CD4-positive, alpha-beta memory T cell (primary cell): ENCODE measurements around the gene SLC4A1. TPM values are rescaled to one million over a fixed set of nuclear protein-coding genes. Genes with fewer than 3 reads are reported as not detected.
A peak's percentile ranks its signal among the peaks of the same experiment; 100 is the strongest.

Experiments
- CTCF ChIA-PET: fragments of 350-600 bp; sonication (Branson Sonifier 250); formaldehyde crosslinking; loops from one replicate; lab custom pipeline; 2021; ENCODE audit warnings: inconsistent platforms; ENCODE audit not compliant: partially characterized antibody; lab: Charles Lee
- POLR2A ChIA-PET: fragments of 350-600 bp; sonication (Branson Sonifier 250); formaldehyde crosslinking; loops from one replicate; lab custom pipeline; 2021; ENCODE audit not compliant: partially characterized antibody; lab: Charles Lee
- DNase-seq, 5 donors: peaks; one replicate each; pipeline versions ENCODE4 v3.0.0 to v3.0.0-alpha.2; 2020 to 2022; ENCODE audit warnings: mixed read lengths in 1 of 5
- H3K27ac ChIP-seq: one replicate; pipeline ENCODE4 v1.7.0; 2013; ENCODE audit warnings: low read depth, low read length
- H3K27me3 ChIP-seq: 2 replicates; pipeline ENCODE4 v1.7.0; 2013; ENCODE audit warnings: mild to moderate bottlenecking, low read length, moderate library complexity; ENCODE audit not compliant: insufficient read depth
- H3K36me3 ChIP-seq: 2 replicates; pipeline ENCODE4 v1.7.0; 2013; ENCODE audit warnings: mild to moderate bottlenecking, low read length, moderate library complexity; ENCODE audit not compliant: insufficient read depth
- H3K4me1 ChIP-seq: 2 replicates; pipeline ENCODE4 v1.7.0; 2013; ENCODE audit warnings: mild to moderate bottlenecking, low read length, moderate library complexity; ENCODE audit not compliant: insufficient read depth
- H3K4me3 ChIP-seq, 2 donors: one replicate each; pipeline ENCODE4 v1.7.0; 2013; ENCODE audit warnings: low read length in 2 of 2, mild to moderate bottlenecking in 1 of 2
- H3K9me3 ChIP-seq, 2 donors: one replicate each; pipeline ENCODE4 v1.7.0; 2013; ENCODE audit warnings: low read length in 2 of 2, control low read depth in 1 of 2; ENCODE audit not compliant: control insufficient read depth in 1 of 2
- H3K27ac Mint-ChIP-seq, 7 donors: one replicate each; pipeline ENCODE4 v1.8.0; 2020 to 2021; ENCODE audit warnings: mixed read lengths in 7 of 7, mild to moderate bottlenecking in 6 of 7, inconsistent platforms in 3 of 7, moderate library complexity in 3 of 7
- H3K27me3 Mint-ChIP-seq, 2 donors: one replicate each; pipeline ENCODE4 v1.8.0; 2020 to 2021; ENCODE audit warnings: mixed read lengths in 2 of 2
- H3K36me3 Mint-ChIP-seq, 2 donors: one replicate each; pipeline ENCODE4 v1.8.0; 2020 to 2021; ENCODE audit warnings: mixed read lengths in 2 of 2, inconsistent platforms in 1 of 2, mild to moderate bottlenecking in 1 of 2
- H3K4me1 Mint-ChIP-seq, 4 donors: one replicate each; pipeline ENCODE4 v1.8.0; 2020 to 2021; ENCODE audit warnings: mixed read lengths in 4 of 4, mild to moderate bottlenecking in 1 of 4
- H3K4me3 Mint-ChIP-seq, 8 donors: one replicate each; pipeline ENCODE4 v1.8.0; 2020 to 2021; ENCODE audit warnings: mixed read lengths in 8 of 8, mild to moderate bottlenecking in 7 of 8, moderate library complexity in 6 of 8, inconsistent platforms in 3 of 8
- H3K9me3 Mint-ChIP-seq, 8 donors: one replicate each; pipeline ENCODE4 v1.8.0; 2020 to 2021; ENCODE audit warnings: mixed read lengths in 8 of 8, mild to moderate bottlenecking in 5 of 8, inconsistent platforms in 3 of 8, moderate library complexity in 1 of 8
- intact Hi-C: fragments of 100-400 bp; cut with micrococcal nuclease; formaldehyde crosslinking; loops from one replicate; pipeline ENCODE4 v1.15.1; 2023
- microRNA-seq: library from miRNA; unstranded; fragments of <30 nt; microRNA quantifications from one replicate; pipeline ENCODE4 v1.2.0, GENCODE V29; 2021; ENCODE audit warnings: borderline replicate concordance, borderline number of aligned reads, borderline microRNAs expressed, mixed read lengths
- polyA plus RNA-seq, 2 donors: library from polyadenylated mRNA; unstranded; fragments of 300-500 nt; fragmentation: Illumina TruSeq; gene quantifications; one replicate each; pipeline ENCODE4 v1.2.3, GENCODE V29; 2021
- total RNA-seq, 2 experiments: library from RNA; stranded (reverse); gene quantifications; one replicate each; pipeline ENCODE4 v1.2.3, GENCODE V29; 2021

SLC4A1 gene
- total and polyA plus RNA-seq, 4 experiments from 2014 or later: not detected

GRCh38 chr17:44200478-44201155, 67.3 kb downstream of the SLC4A1 start:
- peak overlapping the region; percentile 82 for H3K27ac ChIP-seq
- H3K4me1 ChIP-seq: peaks cover 43% of the 10 kb centered on the region
- Mint-ChIP-seq H3K4me1 (peaks cover 30 to 55% (median 42%) of the 10 kb centered on the region in 4 donors), H3K9me3 (peaks cover 0 to under 1% (median 0%) of the 10 kb centered on the region in 8 donors), H3K27me3 (no peaks in the 10 kb centered on the region), H3K27ac (peak overlapping the region; percentile 89 to 98 (median 95)), H3K4me3 (peak overlapping the region; percentile 82 to 94 (median 90)), H3K36me3 (peaks cover 9 to 33% of the 10 kb centered on the region in 2 donors)
- intact Hi-C loops: loop anchor here (1.0 to 2.0 kb wide), 5 partner anchors 10 to 134 kb away; partner anchors contain the start of genes LSM12, SLC25A39 and TMUB2
- POLR2A ChIA-PET: interaction anchor here (0.8 to 10.5 kb wide), 9 partner anchors 13 to 154 kb away, joined by 3 to 325 read pairs (median 7); partner anchors contain the start of genes GRN, HDAC5, SLC25A39 and TMUB2
- H3K27me3 ChIP-seq: no peaks in the 10 kb centered on the region
- peaks cover 13% of the 10 kb centered on the region for H3K36me3 ChIP-seq
- peak overlapping the region; percentile 82 to 88 for H3K4me3 ChIP-seq
- DNase-seq: no peak
- H3K9me3 ChIP-seq: no peaks in the 10 kb centered on the region
- CTCF ChIA-PET: interaction anchor here (1.0 to 3.8 kb wide), 5 partner anchors 10 to 290 kb away, joined by 3 to 39 read pairs (median 4); no protein-coding TSS in a partner anchor

GRCh38 chr17:44199553-44200477, 68.1 kb downstream of the SLC4A1 start, which contains the start of gene ATXN7L3:
Gene ATXN7L3, minus strand, starts transcription at chr17:44199884. Its CDS starts 1,814 bp downstream, at chr17:44198070.
- DNase-seq: peak; percentile 96 to 99 (median 98)
- H3K27me3 Mint-ChIP-seq: no peaks in the 10 kb centered on the region
- peak within 1 kb of the TSS; percentile 90 to 94 (median 92) for H3K4me3 Mint-ChIP-seq
- Histone ChIP-seq H3K4me3 (peak within 1 kb of the TSS; percentile 82 to 88), H3K4me1 (peaks cover 43% of the 10 kb centered on the region), H3K27ac (peak within 1 kb of the TSS; percentile 82), H3K36me3 (peaks cover 21% of the 10 kb centered on the region), H3K27me3 (no peaks in the 10 kb centered on the region), H3K9me3 (no peaks in the 10 kb centered on the region)
- peaks cover 9 to 41% of the 10 kb centered on the region in 2 donors for H3K36me3 Mint-ChIP-seq
- peaks cover 0 to 2% (median 0%) of the 10 kb centered on the region in 8 donors for H3K9me3 Mint-ChIP-seq
- H3K4me1 Mint-ChIP-seq: peaks cover 30 to 58% (median 40%) of the 10 kb centered on the region in 4 donors
- POLR2A ChIA-PET: interaction anchor here (1.2 to 10.5 kb wide), 7 partner anchors 12 to 155 kb away, joined by 4 to 325 read pairs (median 7); partner anchors contain the start of genes GRN, HDAC5, SLC25A39 and TMUB2
- CTCF ChIA-PET: no interaction called here
- H3K27ac Mint-ChIP-seq: peak within 1 kb of the TSS; percentile 89 to 98 (median 96)
- intact Hi-C loops: loop anchor here (1.0 to 2.0 kb wide), 6 partner anchors 10 to 133 kb away; partner anchors contain the start of genes HROB, LSM12, SLC25A39 and TMUB2

DNA sequence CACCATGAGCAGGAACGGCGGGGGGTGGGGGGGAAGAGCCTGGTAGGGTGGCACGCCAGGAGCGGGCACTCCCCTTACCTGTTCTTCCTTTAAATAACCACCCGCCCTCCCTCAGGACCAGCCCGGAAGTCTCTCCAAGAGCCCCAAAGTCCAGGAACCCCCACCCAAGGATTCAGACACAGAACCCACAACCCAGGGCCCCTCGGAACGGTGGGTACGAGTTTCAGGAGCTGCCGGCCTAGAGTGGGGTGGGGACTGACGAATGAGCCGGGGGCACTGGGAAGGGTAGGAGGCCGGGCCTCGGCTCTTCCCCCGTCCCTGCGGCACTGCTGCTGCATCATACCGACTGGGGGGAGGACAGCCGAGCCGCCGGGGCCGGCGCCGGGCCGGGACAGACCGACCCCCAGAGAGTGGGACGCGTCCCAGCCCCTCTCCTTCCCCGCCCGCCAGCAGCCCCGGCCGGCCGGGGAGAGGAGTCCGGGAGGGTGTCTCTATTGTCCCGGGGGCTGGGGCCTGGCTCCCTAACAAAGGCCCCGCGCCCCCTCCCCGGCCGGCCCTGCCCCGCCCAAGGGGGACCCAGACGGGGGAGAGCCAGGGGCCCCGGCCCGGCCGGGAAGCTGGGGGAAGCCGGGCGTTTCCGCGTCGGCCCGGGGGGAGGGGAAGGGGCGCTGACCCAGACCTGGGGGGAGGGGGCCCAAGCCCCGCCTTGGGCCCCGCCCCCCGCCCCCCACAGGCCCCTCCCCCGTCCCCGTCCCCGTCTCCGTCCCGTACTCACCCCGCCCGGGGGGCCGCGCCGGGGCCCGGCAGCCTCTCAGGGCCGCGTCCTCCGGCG, 69.0 kb downstream of the SLC4A1 start:
- CTCF ChIA-PET: interaction anchor here (2.3 to 2.4 kb wide), 2 partner anchors 11 to 13 kb away, joined by 11 to 14 read pairs; partner anchors contain the start of gene TMUB2
- Mint-ChIP-seq H3K27ac (peak overlapping the region; percentile 88 to 96 (median 94)), H3K27me3 (no peaks in the 10 kb centered on the region), H3K9me3 (peaks cover 0 to 2% (median 0%) of the 10 kb centered on the region in 8 donors), H3K36me3 (peaks cover 9 to 49% of the 10 kb centered on the region in 2 donors), H3K4me1 (peaks cover 26 to 51% (median 38%) of the 10 kb centered on the region in 4 donors), H3K4me3 (peak overlapping the region; percentile 90 to 94 (median 92))
- Histone ChIP-seq H3K4me1 (peaks cover 36% of the 10 kb centered on the region), H3K4me3 (peak overlapping the region; percentile 38 to 67), H3K27me3 (no peaks in the 10 kb centered on the region), H3K9me3 (no peaks in the 10 kb centered on the region), H3K27ac (peak overlapping the region; percentile 80), H3K36me3 (peaks cover 30% of the 10 kb centered on the region)
- peak; percentile 54 to 73 (median 61) for DNase-seq
- POLR2A ChIA-PET: interaction anchor here (0.6 to 10.5 kb wide), 9 partner anchors 8 to 156 kb away, joined by 3 to 325 read pairs (median 7); partner anchors contain the start of genes G6PC3, GRN, HDAC5 and SLC25A39
- intact Hi-C loops: loop anchor here (1.0 kb wide), 1 partner anchor 58 kb away; the partner anchor contains the start of gene HROB

Small RNA genes within 50 kb of the gene (microRNA-seq; reads per million reads assigned to microRNA genes)
- not detected for gene MIR6782

Other genes starting within 250 kb of the SLC4A1 start
- gene LSM12, start 201.5 kb downstream of the SLC4A1 start, total RNA-seq: 10 to 100 TPM; 35.3 to 37.4 TPM
- 10 to 100 TPM; 55.6 to 74.0 TPM for gene LSM12, start 201.5 kb downstream of the SLC4A1 start, polyA plus RNA-seq
- gene G6PC3, start 197.4 kb downstream of the SLC4A1 start, total RNA-seq: 10 to 100 TPM; 10.6 to 11.8 TPM
- 10 to 100 TPM; 15.6 to 17.9 TPM for gene G6PC3, start 197.4 kb downstream of the SLC4A1 start, polyA plus RNA-seq
- gene HDAC5, start 144.5 kb downstream of the SLC4A1 start, total RNA-seq: 10 to 100 TPM; 71.4 to 74.2 TPM
- 10 to 100 TPM; 12.8 to 34.2 TPM for gene HDAC5, start 144.5 kb downstream of the SLC4A1 start, polyA plus RNA-seq
- gene HROB, start 126.2 kb downstream of the SLC4A1 start, total RNA-seq: under 1 TPM; 0.36 to 0.64 TPM
- gene HROB, start 126.2 kb downstream of the SLC4A1 start, polyA plus RNA-seq: under 1 TPM; 0.25 to 0.43 TPM
- gene ASB16, start 97.4 kb downstream of the SLC4A1 start, total RNA-seq: not detected
- gene ASB16, start 97.4 kb downstream of the SLC4A1 start, polyA plus RNA-seq: under 1 TPM in 1 of 2 donors, not detected in 1; 0.14 TPM
- 10 to 100 TPM; 45.4 to 47.9 TPM for gene TMUB2, start 81.2 kb downstream of the SLC4A1 start, total RNA-seq
- 10 to 100 TPM; 35.3 TPM for gene TMUB2, start 81.2 kb downstream of the SLC4A1 start, polyA plus RNA-seq
- 100 to 1,000 TPM; 123 to 128 TPM for gene ATXN7L3, start 68.3 kb downstream of the SLC4A1 start, total RNA-seq
- 10 to 100 TPM in 1 of 2 donors, 1 to 10 TPM in 1; 5.8 to 17.7 TPM for gene ATXN7L3, start 68.3 kb downstream of the SLC4A1 start, polyA plus RNA-seq
- gene UBTF, start 48.5 kb downstream of the SLC4A1 start, total RNA-seq: 100 to 1,000 TPM; 245 to 264 TPM
- gene UBTF, start 48.5 kb downstream of the SLC4A1 start, polyA plus RNA-seq: 10 to 100 TPM; 12.2 to 69.7 TPM
- under 1 TPM in 1 of 2 experiments, not detected in 1; 0.19 TPM for gene RUNDC3A, start 40.5 kb upstream of the SLC4A1 start, total RNA-seq
- under 1 TPM in 1 of 2 donors, not detected in 1; 0.28 TPM for gene RUNDC3A, start 40.5 kb upstream of the SLC4A1 start, polyA plus RNA-seq
- 10 to 100 TPM; 91.2 to 94.4 TPM for gene SLC25A39, start 56.7 kb upstream of the SLC4A1 start, total RNA-seq
- 100 to 1,000 TPM; 116 to 140 TPM for gene SLC25A39, start 56.7 kb upstream of the SLC4A1 start, polyA plus RNA-seq
- 10 to 100 TPM; 49.5 to 50.0 TPM for gene GRN, start 77.2 kb upstream of the SLC4A1 start, total RNA-seq
- gene GRN, start 77.2 kb upstream of the SLC4A1 start, polyA plus RNA-seq: 10 to 100 TPM; 45.9 to 69.2 TPM
- under 1 TPM; 0.52 to 0.72 TPM for gene FAM171A2, start 95.7 kb upstream of the SLC4A1 start, total RNA-seq
- gene FAM171A2, start 95.7 kb upstream of the SLC4A1 start, polyA plus RNA-seq: under 1 TPM in 1 of 2 donors, not detected in 1; 0.13 TPM
- gene ITGA2B, start 121.5 kb upstream of the SLC4A1 start, total RNA-seq: 1 to 10 TPM in 1 of 2 experiments, under 1 TPM in 1; 0.44 to 1.0 TPM
- gene ITGA2B, start 121.5 kb upstream of the SLC4A1 start, polyA plus RNA-seq: not detected
- gene GPATCH8, start 235.3 kb upstream of the SLC4A1 start, total RNA-seq: 10 to 100 TPM; 69.8 to 70.6 TPM
- gene GPATCH8, start 235.3 kb upstream of the SLC4A1 start, polyA plus RNA-seq: 10 to 100 TPM; 12.9 to 75.8 TPM